Sigmoid colon (tissue), 7 donors: ENCODE results near the gene HDAC9. TPM values are rescaled to one million over a fixed set of nuclear protein-coding genes. Genes with fewer than 3 reads are reported as not detected.

Source experiments
- DNase-seq: peaks from one replicate; pipeline ENCODE4 v3.0.0-alpha.2; 2019
- H3K27ac ChIP-seq, 4 donors: fragments of 200-600 bp; sonication (generic); one replicate each; pipeline ENCODE4 v1.5.1; 2016 to 2019; ENCODE audit warnings: mild to moderate bottlenecking in 1 of 4
- H3K27me3 ChIP-seq, 3 donors: fragments of 200-600 bp; sonication (generic); one replicate each; pipeline ENCODE4 v1.5.1; 2019; ENCODE audit warnings: mild to moderate bottlenecking in 1 of 3
- H3K36me3 ChIP-seq, 4 donors: fragments of 200-600 bp; sonication (generic); one replicate each; pipeline ENCODE4 v1.5.1; 2016 to 2019
- H3K4me1 ChIP-seq, 4 donors: fragments of 200-600 bp; sonication (generic); one replicate each; pipeline ENCODE4 v1.5.1; 2017 to 2019
- H3K4me3 ChIP-seq, 4 donors: fragments of 200-600 bp; sonication (generic); one replicate each; pipeline ENCODE4 v1.5.1; 2017 to 2019; ENCODE audit warnings: mild to moderate bottlenecking in 2 of 4, moderate library complexity in 1 of 4
- H3K9me3 ChIP-seq, 4 donors: fragments of 200-600 bp in 3 of 4; sonication (generic) in 3 of 4; one replicate each; pipeline versions ENCODE4 v1.5.1 to v1.6.1; 2013 to 2019
- CTCF ChIP-seq, 4 experiments: fragments of 450-650 bp in 3 of 4; fragments of 200-600 bp in 1 of 4; IDR thresholded peaks; one replicate each; pipeline ENCODE4 v1.5.1; 2016 to 2019; ENCODE audit warnings: antibody characterized with exemption in 4 of 4, mild to moderate bottlenecking in 3 of 4, moderate library complexity in 2 of 4
- EP300 ChIP-seq, 4 donors: sonication (generic); formaldehyde crosslinking; IDR thresholded peaks; one replicate each; pipeline ENCODE4 v1.6.1; 2017; ENCODE audit warnings: antibody characterized with exemption in 4 of 4
- POLR2A ChIP-seq, 2 donors: fragments of 450-650 bp; IDR thresholded peaks; one replicate each; pipeline ENCODE4 v1.6.1; 2016; ENCODE audit warnings: antibody characterized with exemption in 2 of 2, mild to moderate bottlenecking in 2 of 2, moderate library complexity in 2 of 2
- POLR2AphosphoS5 ChIP-seq, 4 donors: sonication (generic); formaldehyde crosslinking; IDR thresholded peaks; one replicate each; pipeline ENCODE4 v1.6.1; 2017; ENCODE audit warnings: antibody characterized with exemption in 4 of 4
- WGBS, 2 donors: extraction: QIAGEN DNeasy Blood & Tissue Kit; methylation state at CpG; one replicate each; pipeline ENCODE4 v1.1.7; 2013; 5-methylcytosine and 5-hydroxymethylcytosine counted together
- intact Hi-C: fragments of 100-400 bp; cut with DNase I; formaldehyde crosslinking; loops from one replicate; pipeline ENCODE4 v1.15.1; 2023
- polyA plus RNA-seq, 3 donors: library from polyadenylated mRNA; stranded (reverse); fragments of 200-250 nt; gene quantifications; one replicate each; pipeline ENCODE4 v1.2.3, GENCODE V29; 2013
- total RNA-seq, 4 donors: library from RNA; depleted of rRNA; stranded (reverse); fragments of >200 nt; gene quantifications; one replicate each; pipeline ENCODE4 v1.1.0, GENCODE V29; 2016
- donor health status: healthy with polysubstance abuse.
- donor health status: Bipolar disorder and iron deficiency.
- donor health status: healthy.

The HDAC9 gene
- total and polyA plus RNA-seq, 7 donors = 2.4 to 38.2 (median 22.2) TPM

- Histone ChIP-seq H3K27me3 (no peaks in the 10 kb centered on the region), H3K4me3 (no peak overlapping the region), H3K9me3 (no peaks in the 10 kb centered on the region), H3K36me3 (no peaks in the 10 kb centered on the region), H3K27ac (no peak overlapping the region), H3K4me1 (peaks cover 0 to 26% (median 15%) of the 10 kb centered on the region in 4 donors)
- TF ChIP-seq EP300 (IDR thresholded peaks at IDR 0.05) (no peak), POLR2A (IDR thresholded peaks at IDR 0.05) (no peak), POLR2AphosphoS5 (IDR thresholded peaks at IDR 0.05) (no peak), CTCF (IDR thresholded peaks at IDR 0.05) (no peak)
- DNase-seq = no peak
- intact Hi-C loops = no loop called here
Observed at GRCh38 chr7:18538554-18539250, 43.2 kb downstream of the HDAC9 start.

GRCh38 chr7:18540396-18540795 is 44.8 kb downstream of the HDAC9 start:
- 91 to 95% methylated on average over 1 of the region's 1 CpG for WGBS, 2 donors
- H3K27ac ChIP-seq = peak overlapping the region in 2 of 4 donors; percentile 70 to 73

GRCh38 chr7:18541181-18541870 is 45.8 kb downstream of the HDAC9 start:
- H3K9me3 ChIP-seq = no peaks in the 10 kb centered on the region
- intact Hi-C loops = no loop called here
- DNase-seq = peak; percentile 64
- H3K4me3 ChIP-seq = peak overlapping the region in 1 of 4 donors; percentile 8
- peak overlapping the region; percentile 30 to 73 (median 62) for H3K27ac ChIP-seq
- H3K27me3 ChIP-seq = no peaks in the 10 kb centered on the region
- 43 to 61% methylated on average over 4 of the region's 4 CpGs for WGBS, 2 donors
- peaks cover 0 to 22% (median 15%) of the 10 kb centered on the region in 4 donors for H3K4me1 ChIP-seq
- H3K36me3 ChIP-seq = no peaks in the 10 kb centered on the region
- peak in 1 of 4 donors; percentile 9 for TF ChIP-seq POLR2AphosphoS5 (IDR thresholded peaks at IDR 0.05)
- no peak for TF ChIP-seq POLR2A (IDR thresholded peaks at IDR 0.05)

More at GRCh38 chr7:18540396-18540795, 44.8 kb downstream of the HDAC9 start:
- TF ChIP-seq CTCF (IDR thresholded peaks at IDR 0.05) = no peak
- TF ChIP-seq POLR2AphosphoS5 (IDR thresholded peaks at IDR 0.05) = no peak
- no peak for TF ChIP-seq EP300 (IDR thresholded peaks at IDR 0.05)
- TF ChIP-seq POLR2A (IDR thresholded peaks at IDR 0.05) = no peak
- DNase-seq = no peak
- no peaks in the 10 kb centered on the region for H3K9me3 ChIP-seq
- H3K36me3 ChIP-seq = no peaks in the 10 kb centered on the region
- H3K27me3 ChIP-seq = no peaks in the 10 kb centered on the region
- peaks cover 0 to 26% (median 15%) of the 10 kb centered on the region in 4 donors for H3K4me1 ChIP-seq
- H3K4me3 ChIP-seq = no peak overlapping the region
- intact Hi-C loops = no loop called here

- no peaks in the 10 kb centered on the region for H3K9me3 ChIP-seq
- H3K4me1 ChIP-seq = peaks cover 0 to 22% (median 15%) of the 10 kb centered on the region in 4 donors
- intact Hi-C loops = no loop called here
- no peak for TF ChIP-seq POLR2AphosphoS5 (IDR thresholded peaks at IDR 0.05)
- TF ChIP-seq POLR2A (IDR thresholded peaks at IDR 0.05) = no peak
- no peak for TF ChIP-seq EP300 (IDR thresholded peaks at IDR 0.05)
- no peak for TF ChIP-seq CTCF (IDR thresholded peaks at IDR 0.05)
- WGBS, 2 donors = 84 to 88% methylated on average over 6 of the region's 6 CpGs
- H3K36me3 ChIP-seq = no peaks in the 10 kb centered on the region
- H3K4me3 ChIP-seq = no peak overlapping the region
- H3K27me3 ChIP-seq = no peaks in the 10 kb centered on the region
- peak overlapping the region in 3 of 4 donors; percentile 54 to 73 (median 70) for H3K27ac ChIP-seq
- no peak for DNase-seq
Observed at GRCh38 chr7:18541871-18542212, 46.3 kb downstream of the HDAC9 start.

- TF ChIP-seq EP300 (IDR thresholded peaks at IDR 0.05) (no peak), CTCF (IDR thresholded peaks at IDR 0.05) (no peak), POLR2AphosphoS5 (IDR thresholded peaks at IDR 0.05) (no peak), POLR2A (IDR thresholded peaks at IDR 0.05) (no peak)
- H3K4me1 ChIP-seq = peaks cover 0 to 13% (median 3%) of the 10 kb centered on the region in 4 donors
- H3K9me3 ChIP-seq = no peaks in the 10 kb centered on the region
- H3K36me3 ChIP-seq = no peaks in the 10 kb centered on the region
- 85 to 87% methylated on average over 3 of the region's 3 CpGs for WGBS, 2 donors
- DNase-seq = no peak
- H3K27ac ChIP-seq = no peak overlapping the region
- no peak overlapping the region for H3K4me3 ChIP-seq
- intact Hi-C loops = no loop called here
- no peaks in the 10 kb centered on the region for H3K27me3 ChIP-seq
Observed at GRCh38 chr7:18546576-18546975, 51.0 kb downstream of the HDAC9 start.
